ENCODE results near the gene POGLUT2. TPM values are rescaled to one million over a fixed set of nuclear protein-coding genes. Genes with fewer than 3 reads are reported as not detected.

POGLUT2 gene
- 9.3 and 9.7 TPM in 2 replicates for total RNA-seq
- polyA plus RNA-seq (2012), result 10.0 TPM

- peak; percentile 94 for DNase-seq (ENCODE audit: low read depth)
These were observed at the start of gene POGLUT2, which contains the start of gene BIVM for GRCh38 chr13:102798581-102799425. Gene POGLUT2 (minus strand): TSS chr13:102798976. CDS start chr13:102798670, 306 bp downstream. Gene BIVM (plus strand): TSS chr13:102799119. CDS start chr13:102807268, 8,149 bp downstream.

- peak; percentile 50 for DNase-seq (ENCODE audit: low read depth)
These were observed 48.8 kb upstream of the POGLUT2 start for GRCh38 chr13:102847272-102848234.

DNA sequence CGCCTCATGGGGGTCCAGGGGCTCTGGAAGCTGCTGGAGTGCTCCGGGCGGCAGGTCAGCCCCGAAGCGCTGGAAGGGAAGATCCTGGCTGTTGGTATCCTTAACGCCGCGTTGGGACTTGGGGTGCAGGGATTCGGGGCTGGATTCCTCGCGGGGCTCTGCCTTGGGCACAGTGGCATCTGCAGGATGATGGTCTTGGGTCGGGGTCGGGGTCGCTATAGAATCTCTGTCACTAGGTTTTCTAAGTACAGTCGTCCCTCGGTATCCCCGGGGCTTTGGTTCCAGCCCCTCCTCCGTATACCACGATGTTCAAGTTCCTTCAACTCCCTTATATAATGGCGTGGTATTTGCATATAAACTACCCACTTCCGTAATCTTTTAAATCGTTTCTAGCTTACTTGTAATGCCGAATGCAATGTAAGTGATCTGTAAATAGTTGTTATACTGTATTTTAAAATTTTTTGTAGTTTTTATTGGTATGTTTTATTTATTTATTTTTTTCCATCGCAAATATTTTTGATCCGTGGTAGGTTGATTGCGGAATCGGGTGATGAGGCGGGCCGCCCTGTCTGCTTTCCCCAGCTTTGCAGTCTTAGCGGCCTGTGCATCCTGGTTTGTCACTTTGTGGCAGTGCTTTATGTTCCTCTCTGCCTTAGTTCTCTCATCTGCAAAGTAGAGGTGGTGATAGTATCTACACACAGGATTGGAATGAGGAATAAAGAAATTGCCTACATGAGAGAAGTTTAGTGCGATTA lies 47.7 kb upstream of the POGLUT2 start:
- DNase-seq (ENCODE audit: low read depth), result peak; percentile 34

DNA sequence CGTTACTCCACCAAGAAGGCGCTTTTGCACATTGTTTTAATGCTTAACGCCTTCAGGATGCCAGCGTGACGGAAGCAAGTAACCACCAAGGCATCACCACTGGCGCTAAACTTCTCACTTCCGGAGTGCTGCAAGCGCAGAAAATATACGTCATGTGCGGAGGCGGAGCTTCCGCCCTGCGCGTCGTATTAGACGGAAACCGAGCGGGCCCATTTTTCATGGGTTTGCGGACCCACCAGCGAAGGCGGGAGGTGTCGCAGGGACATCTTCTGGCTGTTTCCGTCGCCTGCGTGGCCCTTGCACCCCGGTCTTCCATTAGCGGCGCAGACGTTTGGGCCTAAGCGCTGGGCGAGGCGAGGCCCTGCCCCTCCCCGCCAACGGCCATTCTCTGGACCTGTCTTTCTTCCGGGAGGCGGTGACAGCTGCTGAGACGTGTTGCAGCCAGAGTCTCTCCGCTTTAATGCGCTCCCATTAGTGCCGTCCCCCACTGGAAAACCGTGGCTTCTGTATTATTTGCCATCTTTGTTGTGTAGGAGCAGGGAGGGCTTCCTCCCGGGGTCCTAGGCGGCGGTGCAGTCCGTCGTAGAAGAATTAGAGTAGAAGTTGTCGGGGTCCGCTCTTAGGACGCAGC lies 47.0 kb upstream of the POGLUT2 start, which contains the start of gene ERCC5:
TSS of gene ERCC5 (plus strand) at position 403 of the 631 bp plus-strand sequence. CDS start 235 bp downstream, outside the sequence.
- DNase-seq (ENCODE audit: low read depth), result peak; percentile 98

DNA sequence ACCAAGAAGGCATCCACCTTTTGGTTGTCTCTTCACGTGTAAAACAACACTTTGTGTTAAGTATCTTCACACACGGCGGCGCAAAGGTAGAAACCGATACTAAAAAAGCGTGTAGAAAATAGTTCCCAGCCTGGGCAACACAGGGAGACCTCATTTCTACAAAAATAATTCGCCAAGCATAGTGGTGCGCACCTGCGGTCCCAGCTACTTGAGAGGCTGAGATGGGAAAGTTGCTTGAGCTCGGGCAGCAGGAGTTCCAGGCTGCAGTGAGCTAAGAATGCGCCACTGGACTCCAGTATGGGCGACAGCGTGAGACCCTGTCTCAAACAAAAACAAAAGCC lies 46.5 kb upstream of the POGLUT2 start:
- DNase-seq (ENCODE audit: low read depth), result no peak

GRCh38 chr13:102839462-102839861 lies 40.7 kb upstream of the POGLUT2 start:
- no peak for DNase-seq (ENCODE audit: low read depth)

- no peak for DNase-seq (ENCODE audit: low read depth)
These were observed 40.2 kb upstream of the POGLUT2 start for GRCh38 chr13:102838982-102839381.

GRCh38 chr13:102838273-102838672 lies 39.5 kb upstream of the POGLUT2 start:
- DNase-seq (ENCODE audit: low read depth), result no peak

DNA sequence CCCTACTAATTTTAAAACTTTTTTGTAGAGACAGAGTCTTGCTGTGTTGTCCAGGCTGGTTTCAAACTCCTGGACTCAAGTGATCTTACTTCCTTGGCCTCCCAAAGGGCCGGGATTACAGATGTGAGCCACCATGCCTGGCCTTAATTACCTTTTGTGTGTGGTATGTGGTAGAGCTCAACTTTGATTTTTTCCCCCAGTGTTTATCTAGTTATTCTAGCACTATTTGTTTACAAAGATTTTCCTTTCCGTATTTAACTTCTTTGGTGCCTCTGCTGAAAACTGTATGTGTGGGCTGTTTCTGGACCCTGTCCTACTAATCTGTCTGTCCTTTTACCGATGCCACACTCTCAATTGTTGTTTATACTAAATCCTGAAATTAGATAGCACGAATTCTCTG lies 37.7 kb upstream of the POGLUT2 start:
- no peak for DNase-seq (ENCODE audit: low read depth)

DNA sequence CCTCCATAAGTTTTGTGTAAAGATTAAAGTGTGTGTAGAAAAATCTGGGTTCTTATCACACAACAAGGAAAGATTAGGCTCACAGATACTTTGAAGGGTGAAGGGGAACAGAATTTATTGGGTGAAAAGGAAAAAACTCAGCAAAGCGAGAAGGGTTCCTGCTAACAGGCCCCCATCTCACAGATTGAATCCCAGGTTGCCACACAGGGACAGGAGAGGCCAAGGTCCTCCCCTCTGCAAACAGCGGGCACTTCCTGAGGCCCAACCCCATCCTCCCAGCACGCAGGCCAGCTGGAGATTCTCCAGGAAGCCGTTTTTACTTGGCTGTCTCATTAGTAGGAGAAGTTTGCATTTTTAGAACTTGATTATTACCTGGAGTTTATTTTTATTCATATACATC lies 31.9 kb upstream of the POGLUT2 start:
- DNase-seq (ENCODE audit: low read depth), result no peak

GRCh38 chr13:102825921-102826706 lies 27.3 kb upstream of the POGLUT2 start:
- peak; percentile 44 for DNase-seq (ENCODE audit: low read depth)

DNA sequence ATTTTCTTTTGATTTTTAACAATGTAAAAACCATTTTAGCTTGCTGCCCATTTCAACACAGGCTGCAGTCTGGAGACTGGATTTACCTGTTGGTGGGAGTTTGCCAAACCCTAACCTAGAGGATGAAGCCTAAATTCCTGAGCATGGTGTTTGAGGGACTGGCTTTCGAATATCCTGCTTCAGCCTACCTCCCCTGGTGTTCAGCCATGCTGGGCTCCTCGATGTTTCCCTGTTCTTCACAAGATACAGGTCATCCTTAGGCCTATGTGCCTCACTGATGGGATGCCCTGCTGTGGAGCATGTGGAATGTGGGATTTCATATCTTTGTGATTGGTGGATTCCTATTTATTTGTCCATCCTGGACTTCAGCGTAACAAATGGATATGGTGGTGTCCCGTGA lies 26.6 kb upstream of the POGLUT2 start:
- DNase-seq (ENCODE audit: low read depth), result no peak

DNA sequence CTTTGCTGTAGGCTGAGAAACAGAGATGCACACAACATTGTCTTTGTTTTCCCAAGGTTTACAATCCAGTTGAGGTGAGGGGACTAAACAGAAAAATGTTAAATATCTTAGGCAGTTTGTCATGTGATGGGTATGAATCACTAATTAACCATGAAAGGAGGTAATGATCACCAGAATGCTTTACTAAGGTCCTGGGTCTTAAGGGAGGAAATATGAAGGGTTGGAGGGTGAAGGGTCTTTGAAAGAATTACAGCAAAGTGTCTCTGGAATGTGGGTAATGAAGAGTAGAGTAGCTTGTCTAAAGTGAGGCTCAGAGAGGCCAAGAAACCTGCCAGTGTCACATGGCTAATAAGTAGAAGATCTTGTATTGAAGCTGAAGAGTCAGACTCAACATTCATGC lies 19.1 kb upstream of the POGLUT2 start:
- DNase-seq (ENCODE audit: low read depth), result no peak

DNA sequence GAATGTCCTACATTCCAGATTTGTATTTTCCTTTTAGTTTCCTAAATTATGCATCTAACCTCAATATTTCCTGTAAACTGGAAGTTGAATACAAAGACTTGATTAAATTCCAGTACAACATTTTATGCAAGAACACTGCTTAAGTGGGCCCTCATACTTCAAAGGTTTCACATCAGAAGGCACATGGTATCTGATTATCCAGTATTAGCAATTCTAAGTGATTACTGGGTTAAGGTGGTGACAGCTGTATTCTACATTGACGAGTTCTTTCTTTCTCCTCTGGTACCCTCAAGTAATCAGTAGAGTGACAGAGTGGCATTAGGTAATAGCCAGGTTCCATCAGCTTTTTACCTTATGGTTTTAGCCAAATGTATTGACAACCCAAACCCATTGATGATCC lies 18.5 kb upstream of the POGLUT2 start:
- DNase-seq (ENCODE audit: low read depth), result no peak

- no peak for DNase-seq (ENCODE audit: low read depth)
These were observed 17.9 kb upstream of the POGLUT2 start for GRCh38 chr13:102816708-102817107.

- DNase-seq (ENCODE audit: low read depth), result no peak
These were observed 17.0 kb upstream of the POGLUT2 start for GRCh38 chr13:102815788-102816187.

DNA sequence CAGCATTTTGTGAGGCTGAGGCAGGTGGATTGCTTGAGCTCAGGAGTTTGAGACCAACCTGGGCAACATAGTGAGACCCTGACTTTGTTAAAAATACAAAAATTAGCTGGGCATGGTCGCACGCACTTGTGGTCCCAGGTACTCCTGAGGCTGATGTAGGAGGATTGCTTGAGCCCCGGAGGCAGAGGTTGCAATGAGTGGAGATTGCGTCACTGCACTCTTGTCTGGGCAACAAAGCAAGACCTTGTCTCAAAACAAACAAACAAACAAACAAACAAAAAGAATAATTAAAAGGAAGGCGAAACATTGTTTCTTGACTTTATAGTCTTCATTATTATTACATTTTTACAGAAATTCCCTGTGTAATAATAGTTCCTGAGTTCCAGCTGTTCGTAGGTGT lies 16.0 kb upstream of the POGLUT2 start:
- DNase-seq (ENCODE audit: low read depth), result no peak

GRCh38 chr13:102814025-102814607 lies 15.3 kb upstream of the POGLUT2 start:
- no peak for DNase-seq (ENCODE audit: low read depth)

DNA sequence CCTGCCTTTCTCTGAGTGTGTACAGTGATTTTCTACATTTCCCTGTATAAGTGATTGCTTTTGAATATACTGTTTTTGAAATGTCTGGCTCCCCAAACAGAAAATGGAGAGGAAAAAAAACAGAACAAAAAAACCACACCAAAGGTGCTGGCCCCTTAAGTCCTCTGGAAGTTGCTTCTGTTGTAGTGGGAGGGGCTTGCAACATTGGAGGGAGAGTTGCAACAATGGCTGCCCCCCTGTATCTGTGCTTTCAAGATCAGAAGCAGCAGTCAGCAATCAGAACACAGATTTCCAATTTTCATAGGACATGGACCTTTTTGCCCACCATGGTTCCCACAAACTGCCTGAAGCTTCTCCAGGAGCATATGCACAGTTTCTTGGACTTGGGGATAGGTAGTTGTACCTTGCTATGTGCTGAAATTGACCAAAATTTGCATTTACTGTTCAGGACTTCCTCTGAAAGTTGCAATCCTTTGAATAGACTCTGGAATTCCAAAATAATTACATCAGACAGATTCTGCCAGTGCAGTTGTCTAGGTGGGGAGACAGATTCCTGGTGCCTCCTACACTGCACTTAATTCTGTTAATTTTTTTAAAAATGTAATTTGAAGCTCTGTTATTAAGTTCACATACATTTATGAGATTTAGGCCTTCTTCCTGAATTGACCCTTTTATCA lies 14.0 kb upstream of the POGLUT2 start:
- peak; percentile 9 for DNase-seq (ENCODE audit: low read depth)

Data from myocyte (in vitro differentiated cells).